HEK293 (cell line): ENCODE measurements around the gene NEO1.

Experiments
- CTCF ChIA-PET: fragments of 350-600 bp; formaldehyde crosslinking; extraction: SDS; loops from one replicate; lab custom pipeline; 2021; ENCODE audit warnings: antibody characterized with exemption; lab: Yijun Ruan, JAX
- POLR2A ChIA-PET: fragments of 300-600 bp; formaldehyde crosslinking; extraction: SDS; loops from one replicate; lab custom pipeline; 2020; ENCODE audit warnings: antibody characterized with exemption, inconsistent platforms; lab: Yijun Ruan, JAX
- H3K27ac ChIP-seq: fragments of 200-500 bp; sonication (Bioruptor generic); 2 replicates; pipeline ENCODE4 v1.5.1; 2014; ENCODE audit warnings: low read depth, low read length, control low read depth, inconsistent platforms; ENCODE audit errors: extremely low read depth
- H3K36me3 ChIP-seq, 2 experiments: fragments of 200-500 bp in 1 of 2; sonication (Bioruptor generic) in 1 of 2; 1 replicate in 1 of 2; 2 replicates in 1 of 2; pipeline ENCODE4 v1.5.1; 2014 to 2017; ENCODE audit warnings: inconsistent platforms in 2 of 2, low read length in 2 of 2; ENCODE audit not compliant: control insufficient read depth in 2 of 2, insufficient read depth in 1 of 2
- H3K4me1 ChIP-seq: fragments of 200-500 bp; sonication (Bioruptor generic); 2 replicates; pipeline ENCODE4 v1.5.1; 2014; ENCODE audit warnings: mild to moderate bottlenecking, low read length, inconsistent platforms; ENCODE audit not compliant: control insufficient read depth, insufficient read depth
- H3K4me3 ChIP-seq: 2 replicates; pipeline ENCODE4 v1.5.1; 2011; ENCODE audit warnings: low read depth, mild to moderate bottlenecking, control low read depth, low read length, moderate library complexity
- H3K9me3 ChIP-seq: fragments of 200-500 bp; sonication (Bioruptor generic); 2 replicates; pipeline ENCODE4 v1.5.1; 2014; ENCODE audit warnings: low read depth, low read length, inconsistent platforms; ENCODE audit not compliant: control insufficient read depth, insufficient read depth
- EGR2 ChIP-seq: fragments of 450-650 bp; formaldehyde crosslinking; IDR thresholded peaks from 2 replicates; pipeline ENCODE4 v1.5.1; 2016; ENCODE audit warnings: low read depth, missing biosample characterization, missing genetic modification characterization
- GFI1B ChIP-seq: fragments of 450-650 bp; formaldehyde crosslinking; IDR thresholded peaks from 2 replicates; pipeline ENCODE4 v1.5.1; 2016; ENCODE audit warnings: missing biosample characterization, missing genetic modification characterization
- GLIS1 ChIP-seq: fragments of 450-650 bp; formaldehyde crosslinking; IDR thresholded peaks from 2 replicates; pipeline ENCODE4 v1.5.1; 2016; ENCODE audit warnings: missing biosample characterization, missing genetic modification characterization
- INSM2 ChIP-seq: fragments of 450-650 bp; formaldehyde crosslinking; IDR thresholded peaks from 2 replicates; pipeline ENCODE4 v1.5.1; 2016; ENCODE audit warnings: missing biosample characterization, missing genetic modification characterization
- SCRT1 ChIP-seq: fragments of 450-650 bp; formaldehyde crosslinking; IDR thresholded peaks from 2 replicates; pipeline ENCODE4 v1.5.1; 2016; ENCODE audit warnings: missing biosample characterization, missing genetic modification characterization, borderline replicate concordance
- SCRT2 ChIP-seq: fragments of 450-650 bp; formaldehyde crosslinking; IDR thresholded peaks from 2 replicates; pipeline ENCODE4 v1.5.1; 2016; ENCODE audit warnings: missing biosample characterization, missing genetic modification characterization
- WT1 ChIP-seq: fragments of 450-650 bp; formaldehyde crosslinking; IDR thresholded peaks from 2 replicates; pipeline ENCODE4 v1.5.1; 2016; ENCODE audit warnings: missing biosample characterization, missing genetic modification characterization
- ZBTB21 ChIP-seq: fragments of 450-650 bp; formaldehyde crosslinking; IDR thresholded peaks from 2 replicates; pipeline ENCODE4 v1.5.1; 2017; ENCODE audit warnings: missing biosample characterization, missing genetic modification characterization
- ZBTB49 ChIP-seq: fragments of 450-650 bp; formaldehyde crosslinking; IDR thresholded peaks from 2 replicates; pipeline ENCODE4 v1.5.1; 2016; ENCODE audit warnings: missing biosample characterization, missing genetic modification characterization, low read depth
- ZNF10 ChIP-seq: fragments of 450-650 bp; formaldehyde crosslinking; IDR thresholded peaks from 2 replicates; pipeline ENCODE4 v1.5.1; 2017; ENCODE audit warnings: missing biosample characterization, missing genetic modification characterization
- ZNF140 ChIP-seq: fragments of 450-650 bp; formaldehyde crosslinking; IDR thresholded peaks from 2 replicates; pipeline ENCODE4 v1.5.1; 2016; ENCODE audit warnings: missing biosample characterization, missing genetic modification characterization
- ZNF239 ChIP-seq: fragments of 450-650 bp; formaldehyde crosslinking; IDR thresholded peaks from 2 replicates; pipeline ENCODE4 v1.5.1; 2016; ENCODE audit warnings: missing biosample characterization, missing genetic modification characterization
- ZNF354C ChIP-seq: fragments of 450-650 bp; formaldehyde crosslinking; IDR thresholded peaks from 2 replicates; pipeline ENCODE4 v1.5.1; 2016; ENCODE audit warnings: missing biosample characterization, missing genetic modification characterization, low read depth, borderline replicate concordance
- ZNF362 ChIP-seq: fragments of 450-650 bp; formaldehyde crosslinking; IDR thresholded peaks from 2 replicates; pipeline ENCODE4 v1.5.1; 2016; ENCODE audit warnings: missing biosample characterization, missing genetic modification characterization
- ZNF433 ChIP-seq: fragments of 450-650 bp; formaldehyde crosslinking; IDR thresholded peaks from 2 replicates; pipeline ENCODE4 v1.5.1; 2016; ENCODE audit warnings: missing biosample characterization, missing genetic modification characterization, low read depth
- ZNF561 ChIP-seq: fragments of 450-650 bp; IDR thresholded peaks from 2 replicates; pipeline ENCODE4 v1.5.1; 2018; ENCODE audit warnings: missing biosample characterization, missing genetic modification characterization, borderline replicate concordance
- ZNF596 ChIP-seq: fragments of 450-650 bp; IDR thresholded peaks from 2 replicates; pipeline ENCODE4 v1.5.0; 2018; ENCODE audit warnings: missing biosample characterization, mild to moderate bottlenecking, missing genetic modification characterization, moderate library complexity
- ZNF645 ChIP-seq: fragments of 450-650 bp; formaldehyde crosslinking; IDR thresholded peaks from 2 replicates; pipeline ENCODE4; 2016; ENCODE audit warnings: missing biosample characterization, missing genetic modification characterization
- ZSCAN30 ChIP-seq: fragments of 450-650 bp; IDR thresholded peaks from 2 replicates; pipeline ENCODE4 v1.5.1; 2018; ENCODE audit warnings: missing biosample characterization, mild to moderate bottlenecking, missing genetic modification characterization, moderate library complexity

NEO1 gene

GRCh38 chr15:73291441-73291840 lies 239.2 kb downstream of the NEO1 start:
- POLR2A ChIA-PET = no interaction called here
- CTCF ChIA-PET = interaction anchor here (0.6 to 1.2 kb wide), 3 partner anchors 18 to 1016 kb away, joined by 3 to 4 read pairs (median 3); no protein-coding TSS in a partner anchor

GRCh38 chr15:73293773-73294172 lies 241.5 kb downstream of the NEO1 start:
- Histone ChIP-seq H3K4me3 (no peak overlapping the region), H3K27ac (no peak overlapping the region), H3K4me1 (no peaks in the 10 kb centered on the region), H3K9me3 (no peaks in the 10 kb centered on the region)
- ChIA-PET CTCF (no interaction called here), POLR2A (interaction anchor here (1.1 kb wide), 1 partner anchor 14 kb away, joined by 3 read pairs; no protein-coding TSS in a partner anchor)
- TF ChIP-seq WT1 (tag by site-specific recombination) (no peak), INSM2 (tag by site-specific recombination) (no peak), ZNF140 (no peak), SCRT1 (no peak), ZNF362 (no peak), GFI1B (tag by site-specific recombination) (no peak), ZNF561 (tag by site-specific recombination) (no peak), ZNF10 (no peak), ZNF239 (tag by site-specific recombination) (no peak), ZNF596 (tag by site-specific recombination) (no peak), ZNF645 (tag by site-specific recombination) (no peak), GLIS1 (tag by site-specific recombination) (no peak), ZSCAN30 (tag by site-specific recombination) (no peak), ZNF433 (tag by site-specific recombination) (no peak), ZBTB21 (no peak), ZBTB49 (tag by site-specific recombination) (no peak), ZNF354C (tag by site-specific recombination) (no peak)
- TF ChIP-seq, all 188 proteins: peak for 0
- H3K36me3 ChIP-seq = peaks cover 14 to 42% of the 10 kb centered on the region in 2 experiments; a peak in 2 of 3 replicates

More at GRCh38 chr15:73291441-73291840, 239.2 kb downstream of the NEO1 start:
- Histone ChIP-seq H3K27ac (no peak overlapping the region), H3K9me3 (no peaks in the 10 kb centered on the region), H3K4me3 (no peak overlapping the region), H3K4me1 (no peaks in the 10 kb centered on the region), H3K36me3 (peaks cover 27 to 54% of the 10 kb centered on the region in 2 experiments)
- TF ChIP-seq EGR2 (no peak), SCRT2 (tag by site-specific recombination) (peak; percentile 54)
- TF ChIP-seq, all 188 proteins: peak for 1
